ENCODE results near the gene NUDT6. TPM values are rescaled to one million over a fixed set of nuclear protein-coding genes. Genes with fewer than 3 reads are reported as not detected.
"Not testable (repeated sequence)": the region's sequence is repeated elsewhere in the genome, so short reads cannot be mapped to it uniquely, and the experiment has no call there.

NUDT6 gene
- total RNA-seq, 1 donor from 2014 or later, result 5.5 TPM

DNA sequence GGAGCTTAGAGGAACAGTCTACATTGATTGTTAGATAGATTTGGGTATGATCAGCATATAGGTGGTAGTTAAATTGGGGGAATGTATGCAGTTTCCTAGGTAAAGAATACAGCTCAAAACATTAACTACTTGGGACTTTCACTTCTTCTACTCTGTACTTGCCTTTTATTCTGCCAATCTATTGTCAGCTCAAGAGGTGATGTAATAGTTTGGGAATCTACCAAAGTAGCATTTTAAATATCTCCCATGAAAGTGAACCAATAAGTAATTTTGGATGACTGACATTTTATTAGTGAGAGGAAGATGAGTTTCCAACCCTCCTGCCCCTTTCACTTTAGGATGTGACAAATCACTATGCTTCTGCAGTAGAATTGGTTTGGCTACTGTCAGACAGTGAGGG, 43.4 kb downstream of the NUDT6 start:
- no peak for DNase-seq (ENCODE audit: low spot score)

DNA sequence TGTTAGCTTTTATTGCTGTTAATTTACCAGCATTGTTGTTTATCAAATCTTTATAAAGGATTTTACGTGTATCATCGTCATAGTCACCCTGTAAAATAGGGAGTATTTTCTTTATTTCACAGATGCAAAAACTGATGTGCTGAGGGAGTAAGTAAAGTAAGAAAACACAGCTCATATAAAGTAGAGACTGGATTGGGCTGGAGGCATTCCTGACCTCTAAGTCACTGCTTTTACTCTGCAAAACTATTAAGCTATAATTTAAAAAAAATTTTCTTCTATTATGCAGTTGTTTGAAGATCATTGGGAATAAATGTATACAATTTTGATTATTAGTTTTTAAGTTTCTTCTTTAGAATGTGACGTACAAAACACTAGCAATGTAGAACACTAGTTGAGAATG, 45.9 kb downstream of the NUDT6 start:
- no peak for DNase-seq (ENCODE audit: low spot score)

DNA sequence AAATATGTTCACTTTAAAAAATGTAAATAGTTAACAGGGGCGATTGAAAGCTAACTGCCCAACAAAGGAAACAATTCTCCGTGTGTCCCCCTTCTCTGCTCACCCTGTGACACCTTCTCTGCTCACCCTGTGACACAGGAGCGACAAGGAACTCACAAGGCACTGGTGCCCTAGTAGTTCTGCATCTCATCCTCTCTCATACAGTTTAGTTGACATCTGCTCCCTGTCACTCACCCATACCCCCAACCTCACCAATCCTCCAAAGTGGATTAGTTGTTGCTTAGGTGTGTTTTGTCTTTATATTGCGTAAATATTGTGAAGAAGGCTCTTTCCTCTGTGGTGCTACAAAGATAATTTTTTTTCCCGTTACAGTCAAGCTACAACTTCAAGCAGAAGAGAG, 46.4 kb downstream of the NUDT6 start:
- DNase-seq (ENCODE audit: low spot score), result no peak

DNA sequence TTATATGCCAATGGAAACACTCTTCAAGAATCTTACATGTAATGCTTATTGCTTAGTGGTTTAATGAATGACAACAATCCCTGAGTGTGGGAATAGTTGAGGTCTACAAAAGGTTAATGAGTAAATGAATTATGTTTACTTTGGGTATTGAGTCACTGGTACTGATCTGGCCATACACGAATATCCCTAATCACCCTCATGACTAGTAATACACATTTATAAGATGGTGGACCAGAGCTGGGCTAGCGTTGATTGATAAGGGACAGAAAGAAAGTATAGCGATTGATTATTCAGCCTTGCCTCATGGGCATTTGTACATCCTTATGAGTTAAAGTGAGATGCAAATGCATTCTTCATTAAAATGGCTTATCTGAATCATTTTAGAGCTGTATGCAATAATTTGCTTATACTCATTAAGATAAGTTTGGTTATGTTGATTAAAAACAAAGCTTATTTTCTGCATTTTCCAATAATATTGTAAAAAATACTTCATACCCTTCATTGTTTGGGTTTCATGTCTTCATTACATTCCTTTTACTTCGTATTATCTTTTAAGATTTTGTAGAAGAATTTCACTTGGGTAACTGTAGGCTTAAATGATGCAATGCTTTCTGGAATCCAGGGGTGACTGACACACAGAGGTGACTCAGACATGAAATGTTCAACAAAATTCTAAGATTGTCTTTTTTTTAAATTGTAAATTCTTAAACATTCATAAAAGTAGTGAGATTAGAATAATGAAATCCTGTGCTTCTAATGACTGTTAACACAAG, 48.4 kb downstream of the NUDT6 start:
- DNase-seq (ENCODE audit: low spot score), result no peak

DNA sequence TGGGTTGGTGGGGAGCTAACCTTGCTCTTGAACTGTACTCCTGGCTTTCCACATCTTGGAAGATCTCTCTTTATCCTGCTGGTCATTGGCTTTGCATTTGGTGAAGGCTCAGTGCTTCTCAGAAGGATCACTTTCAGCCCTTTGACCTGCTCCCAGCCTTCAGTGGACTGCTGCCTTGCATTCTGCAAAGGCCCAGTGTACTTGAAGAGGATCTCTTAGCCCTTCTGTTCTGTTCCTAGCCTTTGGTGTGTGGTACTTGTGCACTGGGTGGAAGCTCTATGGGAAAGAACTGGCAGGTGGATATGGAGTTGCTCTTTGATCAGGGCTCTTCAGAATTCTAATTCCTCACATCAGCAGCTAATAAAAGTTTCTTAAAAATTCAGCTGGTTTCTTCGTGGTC, 49.3 kb downstream of the NUDT6 start:
- DNase-seq (ENCODE audit: low spot score), result no peak

DNA sequence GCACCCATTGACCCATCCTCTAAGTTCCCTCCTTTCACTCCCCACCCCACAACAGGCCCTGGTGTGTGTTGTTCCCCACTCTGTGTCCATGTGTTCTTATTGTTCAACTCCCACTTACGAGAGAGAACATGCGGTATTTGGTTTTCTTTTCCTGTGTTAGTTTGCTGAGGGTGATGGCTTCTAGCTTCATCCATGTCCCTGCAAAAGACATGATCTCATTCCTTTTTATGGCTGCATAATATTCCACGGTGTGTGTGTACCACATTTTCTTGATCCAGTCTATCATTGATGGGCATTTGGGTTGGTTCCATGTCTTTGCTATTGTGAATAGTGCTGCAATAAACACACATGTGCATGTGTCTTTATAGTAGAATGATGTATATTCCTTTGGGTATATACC, 54.2 kb downstream of the NUDT6 start:
- not testable (repeated sequence) for DNase-seq (ENCODE audit: low spot score)

DNA sequence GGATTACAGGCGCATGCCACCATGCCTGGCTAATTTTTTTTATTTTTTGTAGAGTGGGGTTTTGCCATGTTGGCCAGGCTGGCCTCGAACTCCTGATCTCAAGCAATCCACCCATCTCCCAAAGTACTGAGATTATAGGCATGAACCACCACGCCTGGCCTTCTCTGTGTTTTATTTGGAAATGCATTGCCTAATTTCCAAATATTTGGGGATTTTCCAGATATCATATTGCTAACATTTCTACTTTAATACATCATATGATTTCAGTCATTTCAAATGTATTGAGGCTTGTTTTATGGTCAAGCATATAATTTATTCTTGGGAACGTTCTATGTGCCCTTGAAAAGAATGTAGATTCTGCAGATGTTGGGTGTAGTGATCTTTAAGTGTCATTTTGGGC, 57.0 kb downstream of the NUDT6 start:
- DNase-seq (ENCODE audit: low spot score), result no peak

DNA sequence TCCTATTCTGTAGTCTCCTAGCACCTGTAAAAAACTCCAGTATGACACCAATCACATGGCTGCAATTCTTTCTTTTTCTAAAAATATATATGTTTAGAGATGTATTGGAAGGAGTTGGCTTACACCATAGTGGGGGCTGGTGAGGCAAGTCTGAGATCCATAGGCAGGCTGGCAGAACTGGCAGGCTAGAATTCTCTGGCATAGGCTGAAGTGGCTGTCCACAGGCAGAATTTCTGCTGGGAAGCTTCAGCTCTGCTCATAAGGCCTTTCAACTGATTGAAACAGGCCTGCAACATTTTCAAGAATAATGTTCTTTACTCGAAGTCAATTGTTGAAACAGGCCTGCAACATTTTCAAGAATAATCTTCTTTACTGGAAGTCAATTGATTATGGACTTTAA, 58.8 kb downstream of the NUDT6 start:
- no peak for DNase-seq (ENCODE audit: low spot score)

DNA sequence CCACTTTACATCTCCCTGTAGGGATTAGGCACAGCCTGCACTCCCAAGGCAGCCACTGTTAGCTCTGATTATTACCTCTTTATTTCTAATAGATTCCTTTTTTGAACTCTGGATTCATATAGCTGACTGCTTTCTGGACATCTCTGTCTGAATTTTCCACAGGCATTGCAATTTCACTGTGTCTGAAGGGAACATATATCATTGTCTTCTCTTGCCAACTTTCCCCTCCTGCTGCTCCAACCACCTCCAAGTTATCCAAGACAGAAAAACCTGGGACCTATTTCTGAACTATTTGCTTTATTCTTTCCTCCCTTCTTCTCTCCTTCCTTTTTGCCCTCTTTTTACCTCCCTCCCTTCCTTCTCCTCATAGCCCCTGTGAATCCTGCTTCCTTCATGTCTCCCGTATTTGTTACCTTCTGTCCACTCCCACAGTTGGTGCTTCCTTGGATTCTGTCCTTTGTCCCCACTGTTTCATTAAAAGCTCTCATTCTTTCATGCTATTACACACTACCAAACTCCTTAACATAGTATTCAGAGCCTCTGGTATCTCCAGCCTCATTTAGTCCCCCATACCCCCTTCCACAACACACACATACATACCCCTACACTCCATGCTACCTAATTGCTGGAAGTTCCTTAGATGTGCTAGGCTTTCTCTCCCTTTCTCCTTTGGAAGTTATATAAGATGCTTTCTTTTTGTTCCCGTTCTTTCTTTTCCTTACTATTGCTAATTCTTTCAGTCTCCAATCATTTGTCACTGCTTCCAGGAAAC, 61.0 kb downstream of the NUDT6 start:
- no peak for DNase-seq (ENCODE audit: low spot score)

DNA sequence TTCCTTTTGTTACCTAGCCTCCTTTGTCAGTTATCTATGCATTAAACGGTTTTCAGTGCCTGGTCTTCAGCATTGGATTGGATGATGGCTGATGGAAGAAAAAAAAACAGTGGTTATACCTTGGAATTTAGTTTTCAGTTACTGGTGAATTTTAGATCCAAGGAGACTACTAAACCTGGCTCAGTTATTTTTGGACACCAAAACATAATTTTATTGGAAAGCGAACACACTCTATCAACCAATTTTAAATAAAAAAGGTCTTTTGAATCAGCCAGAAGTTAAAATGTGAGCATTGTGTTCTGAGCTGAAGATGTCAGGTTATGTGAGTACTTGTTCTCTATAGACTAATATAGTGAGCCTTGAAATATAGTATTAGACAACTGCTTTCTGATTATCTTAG, 63.7 kb downstream of the NUDT6 start:
- DNase-seq (ENCODE audit: low spot score), result no peak

DNA sequence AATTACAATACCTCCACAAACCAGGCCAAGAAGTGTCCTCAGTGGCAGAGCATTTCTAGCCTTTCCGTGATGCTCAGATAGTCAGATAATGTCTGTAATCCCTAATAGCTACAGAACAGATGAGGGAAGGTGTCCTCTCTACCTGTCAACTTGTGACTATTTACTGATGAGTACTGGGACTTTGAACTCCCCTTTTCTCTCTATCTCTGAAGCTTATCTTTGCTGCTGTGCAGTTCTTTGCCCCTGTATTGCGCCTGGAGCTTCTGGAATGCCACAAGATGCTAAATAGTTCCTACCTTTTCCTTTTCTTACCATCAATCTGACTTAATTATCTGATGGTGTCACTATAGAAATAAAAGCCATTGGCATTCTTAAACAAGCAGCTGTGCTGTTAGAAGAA, 65.2 kb downstream of the NUDT6 start:
- DNase-seq (ENCODE audit: low spot score), result no peak

DNA sequence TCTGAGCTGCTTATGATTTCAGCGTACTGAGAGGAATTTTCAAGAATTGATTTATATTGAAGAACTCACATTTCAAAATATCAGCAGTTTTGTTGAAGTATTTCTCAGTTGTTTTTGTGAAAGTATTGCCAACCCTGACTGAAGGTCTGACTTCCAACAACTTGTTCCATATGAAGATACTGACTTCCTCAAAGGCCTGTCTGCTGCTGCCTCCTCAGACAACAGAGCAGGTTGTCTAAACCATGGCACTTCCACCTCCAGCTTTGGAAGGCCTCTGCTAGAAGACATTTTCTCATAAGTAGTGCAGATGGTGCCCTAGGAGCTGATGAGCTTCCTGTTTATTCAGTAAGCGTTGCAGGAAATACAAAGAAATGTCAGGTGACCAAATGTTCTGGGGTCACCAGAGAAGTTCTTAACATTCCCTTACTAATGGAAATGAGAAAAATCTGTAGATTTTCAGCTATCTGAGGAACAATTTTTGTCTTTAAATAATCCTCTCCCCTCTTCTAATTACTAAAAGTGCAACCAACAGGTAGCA, 67.0 kb downstream of the NUDT6 start:
- DNase-seq (ENCODE audit: low spot score), result no peak

DNA sequence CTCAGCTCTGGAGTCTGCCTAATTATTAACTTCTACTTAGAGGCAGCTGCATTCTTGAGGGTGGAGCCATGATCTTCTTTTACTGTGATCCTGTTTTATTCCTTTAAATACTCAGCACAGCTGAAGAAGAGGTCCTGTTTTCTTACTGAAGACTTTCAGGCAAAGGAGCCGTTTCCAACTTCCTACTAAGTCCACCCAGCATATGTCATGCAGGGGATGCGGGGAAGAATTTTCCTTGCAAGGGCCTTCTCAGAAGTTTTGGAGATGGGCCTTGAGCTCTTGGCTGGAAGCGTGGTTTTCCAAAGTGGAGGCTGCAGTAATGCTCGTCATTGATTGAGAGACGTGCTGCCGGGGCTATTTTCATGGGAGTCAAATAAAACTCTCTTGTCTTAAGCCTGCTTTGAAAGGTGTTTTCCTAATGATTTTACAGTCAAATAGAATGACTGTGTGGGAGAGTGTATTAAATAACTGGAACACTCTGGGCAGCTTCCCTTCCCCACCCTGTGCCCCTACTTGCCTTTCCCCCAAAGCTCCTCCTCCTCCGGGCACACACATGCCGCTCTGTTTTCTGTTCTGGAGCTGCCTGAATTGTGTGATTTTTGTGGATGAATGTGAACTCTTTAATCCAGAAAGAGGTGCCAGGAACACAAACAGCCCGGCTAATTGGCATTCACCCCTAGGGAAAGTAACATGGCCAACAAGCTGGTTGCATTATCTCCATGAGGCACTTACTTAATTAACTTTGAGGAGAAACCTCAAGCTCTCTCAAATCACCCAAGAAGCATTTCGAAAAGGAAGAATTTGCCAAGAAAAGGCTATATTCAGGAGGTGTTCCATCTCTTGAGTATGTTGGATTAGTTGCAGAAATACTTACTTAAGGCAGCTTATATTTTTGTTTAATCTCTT, 67.7 kb downstream of the NUDT6 start:
- DNase-seq (ENCODE audit: low spot score), result no peak

DNA sequence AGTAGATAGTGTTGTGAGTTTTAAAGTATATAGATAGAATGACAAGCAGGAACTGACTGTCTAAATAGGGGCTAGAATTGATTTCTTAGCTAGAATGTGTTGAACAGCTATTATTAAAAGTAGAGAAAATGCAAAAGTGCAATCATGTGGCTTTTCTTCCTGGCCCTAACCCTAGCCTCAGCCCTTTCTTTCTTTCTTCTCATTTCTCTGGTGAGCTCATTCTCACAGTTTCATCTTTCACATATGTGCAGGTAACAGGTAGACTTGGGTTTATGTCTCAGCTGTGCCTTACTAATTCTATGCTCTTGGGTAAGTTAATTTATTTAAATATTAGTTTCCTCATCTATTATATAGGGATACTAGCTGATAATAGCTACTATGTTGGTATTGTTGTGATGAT, 70.8 kb downstream of the NUDT6 start:
- DNase-seq (ENCODE audit: low spot score), result no peak

DNA sequence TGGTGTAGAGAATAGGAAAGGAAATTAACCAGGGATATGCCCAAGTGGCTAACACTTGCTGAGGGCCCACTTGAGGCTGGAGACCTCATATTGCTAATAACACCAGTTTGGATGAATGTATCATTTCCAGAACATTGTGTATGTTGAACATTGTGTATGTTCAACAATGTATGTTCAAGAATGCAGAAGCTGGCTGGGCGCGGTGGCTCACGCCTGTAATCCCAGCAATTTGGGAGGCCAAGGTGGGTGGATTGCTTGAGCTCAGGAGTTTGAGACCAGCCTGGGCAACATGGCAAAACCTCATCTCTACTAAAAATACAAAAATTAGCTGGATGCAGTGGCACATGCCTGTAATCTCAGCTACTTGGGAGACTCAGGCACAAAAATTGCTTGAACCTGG, 72.6 kb downstream of the NUDT6 start:
- DNase-seq (ENCODE audit: low spot score), result not testable (repeated sequence)

DNA sequence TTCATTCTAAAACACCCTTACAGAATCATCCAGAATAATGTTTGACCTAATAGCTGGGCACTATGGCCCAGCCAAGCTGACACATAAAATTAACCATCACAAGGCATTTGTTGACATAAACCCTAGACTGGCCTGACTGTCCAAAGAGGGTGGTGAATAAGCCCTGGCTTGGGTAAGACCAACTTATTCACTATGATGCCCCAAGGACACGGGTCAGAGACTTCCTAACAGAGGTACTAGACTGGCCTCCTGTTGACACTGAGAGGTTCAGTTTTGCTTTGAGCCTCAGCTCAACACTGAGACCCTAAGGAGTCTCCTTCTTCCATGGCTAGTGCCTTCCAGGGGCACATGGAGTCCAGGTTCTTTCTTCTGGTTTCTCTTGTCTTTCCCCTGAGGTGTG, 74.5 kb downstream of the NUDT6 start:
- DNase-seq (ENCODE audit: low spot score), result no peak

DNA sequence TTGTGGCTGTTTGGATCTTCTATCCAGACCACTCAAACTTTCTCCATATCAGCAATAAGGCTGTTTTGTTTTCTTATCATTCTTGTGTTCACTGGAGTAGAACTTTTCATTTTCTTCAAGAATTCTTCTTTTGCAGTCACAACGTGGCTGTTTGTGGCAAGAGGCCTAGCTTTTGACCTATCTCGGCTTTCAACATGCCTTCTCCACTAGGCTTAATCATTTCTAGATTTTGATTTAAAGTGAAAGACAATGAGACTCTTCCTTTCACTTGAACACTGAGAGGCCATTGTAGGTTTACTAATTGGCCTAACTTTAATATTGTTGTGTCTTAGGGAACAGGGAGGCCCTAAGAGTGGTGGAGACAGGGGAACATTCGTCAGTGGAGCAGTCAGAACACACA, 76.6 kb downstream of the NUDT6 start:
- DNase-seq (ENCODE audit: low spot score), result no peak

DNA sequence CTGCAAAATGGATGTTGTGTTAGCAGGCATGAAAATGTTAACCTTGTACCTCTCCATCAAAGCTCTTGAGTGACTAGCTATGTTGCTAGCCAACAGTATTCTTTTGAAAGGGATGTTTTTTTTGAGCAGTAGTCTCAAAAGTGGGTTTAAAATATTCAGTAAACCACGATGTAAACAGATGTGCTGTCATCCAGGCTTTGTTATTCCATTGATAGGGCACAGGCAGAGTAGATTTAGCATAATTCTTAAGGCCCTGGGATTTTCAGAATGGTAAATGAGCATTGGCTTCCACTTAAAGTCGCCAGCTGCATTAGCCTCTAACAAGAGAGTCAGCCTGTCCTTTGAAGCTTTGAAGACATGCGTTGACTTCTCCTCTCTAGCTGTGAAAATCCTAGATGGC, 77.3 kb downstream of the NUDT6 start:
- no peak for DNase-seq (ENCODE audit: low spot score)

DNA sequence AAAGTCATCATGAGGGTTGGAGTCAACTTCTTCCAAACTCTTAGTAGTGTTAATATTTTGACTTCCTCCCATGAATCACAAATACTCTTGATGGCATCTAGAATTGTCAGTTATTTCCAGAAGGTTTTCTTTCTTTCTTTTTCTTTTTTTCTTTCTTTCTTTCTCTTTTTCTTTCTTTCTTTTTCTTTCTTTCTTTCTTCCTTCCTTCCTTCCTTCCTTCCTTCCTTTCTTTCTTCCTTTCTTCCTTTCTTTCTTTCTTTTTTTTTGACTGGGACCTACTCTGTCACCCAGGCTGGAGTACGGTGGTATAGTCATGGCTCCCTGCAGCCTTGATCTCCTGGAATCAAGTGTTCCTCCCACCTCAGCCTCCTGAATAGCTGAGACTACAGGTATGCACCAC, 78.0 kb downstream of the NUDT6 start:
- not testable (repeated sequence) for DNase-seq (ENCODE audit: low spot score)

DNA sequence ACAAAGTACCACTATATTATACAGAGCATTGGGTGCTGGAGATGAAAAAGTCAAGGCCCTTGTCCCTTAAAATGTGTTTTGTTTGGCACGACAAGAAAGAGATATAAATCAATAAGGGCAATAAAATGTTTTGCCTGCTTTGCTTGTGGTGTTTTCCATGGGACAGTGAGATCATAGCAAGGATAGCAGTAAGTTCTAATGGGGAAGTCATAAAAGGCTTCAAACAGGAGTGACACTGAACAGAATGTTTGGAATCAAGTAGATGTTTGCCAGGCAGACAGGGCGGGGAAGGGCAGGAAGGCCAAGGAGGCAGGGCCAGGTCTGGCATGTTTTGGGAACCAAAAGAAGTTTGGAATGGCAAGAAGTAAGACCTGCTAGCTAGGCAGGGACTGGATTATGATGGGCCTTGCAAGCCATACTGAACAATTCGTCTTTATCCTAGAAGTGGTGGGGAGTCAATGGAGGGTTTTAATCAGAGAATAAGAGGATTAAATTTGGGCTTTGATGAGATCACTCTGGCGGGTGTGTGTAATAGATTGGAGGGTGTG, 79.3 kb downstream of the NUDT6 start:
- no peak for DNase-seq (ENCODE audit: low spot score)

Measured in mesenteric fat pad (tissue), 1 donor.